Liver (tissue), 9 donors: ENCODE data around the gene ETFRF1. TPM values are rescaled to one million over a fixed set of nuclear protein-coding genes. Genes with fewer than 3 reads are reported as not detected.

Experiments used
- DNase-seq: peaks from one replicate; pipeline ENCODE4 v3.0.0-alpha.2; 2017; ENCODE audit warnings: low spot score
- H3K27ac ChIP-seq, 2 donors: one replicate each; pipeline ENCODE4 v1.7.0; 2013; ENCODE audit warnings: inconsistent platforms in 2 of 2, low read length in 2 of 2, control low read depth in 1 of 2, low read depth in 1 of 2, mild to moderate bottlenecking in 1 of 2
- H3K27me3 ChIP-seq, 4 donors: one replicate each; pipeline versions ENCODE4 v1.6.1 to v1.7.0; 2013; ENCODE audit warnings: low read length in 3 of 4, inconsistent platforms in 1 of 4, mild to moderate bottlenecking in 1 of 4, moderate library complexity in 1 of 4; ENCODE audit not compliant: control insufficient read depth in 4 of 4, insufficient read depth in 4 of 4
- H3K36me3 ChIP-seq, 4 donors: one replicate each; pipeline versions ENCODE4 v1.6.1 to v1.7.0; 2013; ENCODE audit warnings: low read length in 3 of 4, mild to moderate bottlenecking in 3 of 4, low read depth in 1 of 4, moderate library complexity in 1 of 4; ENCODE audit not compliant: control insufficient read depth in 4 of 4, insufficient read depth in 3 of 4
- H3K4me1 ChIP-seq, 4 donors: one replicate each; pipeline versions ENCODE4 v1.6.1 to v1.7.0; 2013; ENCODE audit warnings: low read length in 3 of 4, mild to moderate bottlenecking in 3 of 4, moderate library complexity in 1 of 4; ENCODE audit not compliant: control insufficient read depth in 4 of 4, insufficient read depth in 4 of 4
- H3K4me3 ChIP-seq, 3 donors: one replicate each; pipeline versions ENCODE4 v1.6.1 to v1.7.0; 2013; ENCODE audit warnings: low read length in 3 of 3, control low read depth in 1 of 3, low read depth in 1 of 3, mild to moderate bottlenecking in 1 of 3
- H3K9ac ChIP-seq, 2 donors: one replicate each; pipeline ENCODE4 v1.7.0; 2013; ENCODE audit warnings: low read length in 2 of 2, mild to moderate bottlenecking in 2 of 2, moderate library complexity in 2 of 2, control low read depth in 1 of 2, low read depth in 1 of 2
- H3K9me3 ChIP-seq, 4 donors: one replicate each; pipeline versions ENCODE4 v1.6.1 to v1.7.0; 2013; ENCODE audit warnings: low read length in 3 of 4; ENCODE audit not compliant: control insufficient read depth in 4 of 4
- FOXA2 ChIP-seq: IDR thresholded peaks from 2 replicates; pipeline ENCODE4 v1.6.1; 2016; ENCODE audit warnings: antibody characterized with exemption
- GABPA ChIP-seq, 2 donors: IDR thresholded peaks in 1 of 2; conservative IDR thresholded peaks in 1 of 2; 2 replicates each; pipeline ENCODE4 v1.6.1; 2016; ENCODE audit warnings: antibody characterized with exemption in 2 of 2, mild to moderate bottlenecking in 1 of 2, moderate library complexity in 1 of 2
- JUND ChIP-seq, 2 donors: IDR thresholded peaks; 2 replicates each; pipeline ENCODE4 v1.6.1; 2016; ENCODE audit warnings: antibody characterized with exemption in 2 of 2
- MAX ChIP-seq: IDR thresholded peaks from 2 replicates; pipeline ENCODE4 v1.6.1; 2016; ENCODE audit warnings: antibody characterized with exemption
- NR2F2 ChIP-seq: IDR thresholded peaks from 2 replicates; pipeline ENCODE4 v1.6.1; 2016; ENCODE audit warnings: antibody characterized with exemption
- RXRA ChIP-seq, 2 donors: IDR thresholded peaks; 2 replicates each; pipeline ENCODE4 v1.6.1; 2017 to 2018; ENCODE audit warnings: antibody characterized with exemption in 2 of 2, mild to moderate bottlenecking in 1 of 2
- YY1 ChIP-seq: IDR thresholded peaks from 2 replicates; pipeline ENCODE4 v1.6.1; 2016; ENCODE audit warnings: antibody characterized with exemption, mild to moderate bottlenecking
- WGBS: extraction: QIAGEN DNeasy Blood & Tissue Kit; methylation state at CpG from one replicate; pipeline ENCODE4 v1.1.7; 2013; 5-methylcytosine and 5-hydroxymethylcytosine counted together
- polyA plus RNA-seq, 2 donors: library from polyadenylated mRNA; stranded (reverse) in 1 of 2; unstranded in 1 of 2; fragments of 200-250 nt in 1 of 2; fragments of >200 nt in 1 of 2; fragmentation: Nextera tagmentation in 1 of 2; extraction: Ambion mirVana in 1 of 2; gene quantifications; one replicate each; pipeline versions ENCODE4 v1.2.1 to v1.2.3, GENCODE V29; 2013 to 2015
- total RNA-seq, 2 donors: library from RNA; depleted of rRNA; stranded (reverse); fragments of >200 nt; gene quantifications; one replicate each; pipeline ENCODE4 v1.2.3, GENCODE V29; 2014
- TF ChIP-seq, protein P1 (sequence below): IDR thresholded peaks from 2 replicates; pipeline ENCODE4 v1.6.1; 2016; ENCODE audit warnings: antibody characterized with exemption
- donor health status: healthy.
- donor health status: healthy.
- donor health status: healthy.
- donor health status: healthy.
- donor health status: healthy.

Gene ETFRF1
- total and polyA plus RNA-seq, 4 donors, result 22.8 to 141 (median 45.6) TPM

- Histone ChIP-seq H3K9ac (no peak overlapping the region), H3K9me3 (no peaks in the 10 kb centered on the region), H3K27ac (no peak overlapping the region), H3K4me1 (peaks cover 6 to 33% (median 20%) of the 10 kb centered on the region in 4 donors), H3K27me3 (no peaks in the 10 kb centered on the region), H3K36me3 (no peaks in the 10 kb centered on the region), H3K4me3 (no peak overlapping the region)
- 85% methylated on average over 5 of the region's 5 CpGs for WGBS
- no peak for DNase-seq
- no peak for TF ChIP-seq NR2F2
Observed at GRCh38 chr12:25253371-25254068, 58.5 kb downstream of the ETFRF1 start.

- H3K9me3 ChIP-seq, result no peaks in the 10 kb centered on the region
- H3K4me1 ChIP-seq, result peaks cover 4 to 31% (median 20%) of the 10 kb centered on the region in 4 donors
- TF ChIP-seq RXRA (IDR thresholded peaks at IDR 0.05) (no peak), JUND (IDR thresholded peaks at IDR 0.05) (no peak), GABPA (IDR thresholded peaks at IDR 0.05 in 1 of 2, conservative IDR thresholded peaks at IDR 0.05 in 1 of 2) (no peak), MAX (no peak), YY1 (no peak), FOXA2 (no peak), NR2F2 (no peak)
- TF ChIP-seq, protein P1, sequence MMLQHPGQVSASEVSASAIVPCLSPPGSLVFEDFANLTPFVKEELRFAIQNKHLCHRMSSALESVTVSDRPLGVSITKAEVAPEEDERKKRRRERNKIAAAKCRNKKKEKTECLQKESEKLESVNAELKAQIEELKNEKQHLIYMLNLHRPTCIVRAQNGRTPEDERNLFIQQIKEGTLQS, result no peak
- WGBS, result 84% methylated on average over 4 of the region's 4 CpGs
- no peaks in the 10 kb centered on the region for H3K36me3 ChIP-seq
- H3K4me3 ChIP-seq, result no peak overlapping the region
- H3K27ac ChIP-seq, result no peak overlapping the region
- no peak overlapping the region for H3K9ac ChIP-seq
- no peaks in the 10 kb centered on the region for H3K27me3 ChIP-seq
- no peak for DNase-seq
Observed at GRCh38 chr12:25254271-25254880, 59.3 kb downstream of the ETFRF1 start.

Other genes starting within 250 kb of the ETFRF1 start
- 10 to 100 TPM in 1 of 2 donors, 1 to 10 TPM in 1; 1.3 to 10.0 TPM for gene BCAT1, start 246.1 kb upstream of the ETFRF1 start, total RNA-seq
- gene BCAT1, start 246.1 kb upstream of the ETFRF1 start, polyA plus RNA-seq, result under 1 TPM; 0.14 to 0.37 TPM
- under 1 TPM in 1 of 2 donors, not detected in 1; 0.17 TPM for gene DNAI7, start 77 bp upstream of the ETFRF1 start, total RNA-seq
- under 1 TPM; 0.07 to 0.14 TPM for gene DNAI7, start 77 bp upstream of the ETFRF1 start, polyA plus RNA-seq
- gene KRAS, start 55.7 kb downstream of the ETFRF1 start, total RNA-seq, result 10 to 100 TPM; 12.0 to 16.2 TPM
- gene KRAS, start 55.7 kb downstream of the ETFRF1 start, polyA plus RNA-seq, result 10 to 100 TPM in 1 of 2 donors, 1 to 10 TPM in 1; 6.2 to 33.0 TPM